Activated T-cell treated with anti-CD3 and anti-CD28 coated beads, Interleukin-2, amount 50 U/mL, for 24 hours (primary cell): Measurements from ENCODE around the gene KLHL1.
"Not testable (repeated sequence)": the region's sequence is repeated elsewhere in the genome, so short reads cannot be mapped to it uniquely, and the experiment has no call there.

Experiments
- DNase-seq: peaks from one replicate; pipeline ENCODE4 v3.0.0-alpha.2; 2020
- H3K27ac Mint-ChIP-seq: 2 replicates; pipeline ENCODE4 v1.8.0; 2020; ENCODE audit warnings: mild to moderate bottlenecking, mixed read lengths
- H3K27me3 Mint-ChIP-seq: 2 replicates; pipeline ENCODE4 v1.8.0; 2020; ENCODE audit warnings: mixed read lengths
- H3K36me3 Mint-ChIP-seq: 2 replicates; pipeline ENCODE4 v1.8.0; 2020; ENCODE audit warnings: low read depth, mixed read lengths
- H3K4me1 Mint-ChIP-seq: 2 replicates; pipeline ENCODE4 v1.8.0; 2020; ENCODE audit warnings: low read depth, mixed read lengths
- H3K4me3 Mint-ChIP-seq: 2 replicates; pipeline ENCODE4 v1.8.0; 2020; ENCODE audit warnings: mild to moderate bottlenecking, moderate library complexity, mixed read lengths
- H3K9me3 Mint-ChIP-seq: 2 replicates; pipeline ENCODE4 v1.8.0; 2020; ENCODE audit warnings: mixed read lengths

KLHL1 gene

GRCh38 chr13:70108356-70109105 lies at the start of gene KLHL1:
Gene KLHL1, minus strand, starts transcription at chr13:70108452. Its CDS starts 753 bp downstream, at chr13:70107699.
- Mint-ChIP-seq H3K36me3 (no peaks in the 10 kb centered on the region), H3K4me3 (no peak within 1 kb of the TSS), H3K27me3 (peaks cover 3% of the 10 kb centered on the region)

GRCh38 chr13:70142658-70143057 lies 34.4 kb upstream of the KLHL1 start:
- H3K9me3 Mint-ChIP-seq, H3K4me1 Mint-ChIP-seq, H3K36me3 Mint-ChIP-seq, DNase-seq, H3K27me3 Mint-ChIP-seq, H3K4me3 Mint-ChIP-seq, H3K27ac Mint-ChIP-seq: not testable (repeated sequence)

More at GRCh38 chr13:70108356-70109105, at the start of gene KLHL1:
- H3K27ac Mint-ChIP-seq = no peak within 1 kb of the TSS
- peaks cover 6% of the 10 kb centered on the region for H3K9me3 Mint-ChIP-seq
- H3K4me1 Mint-ChIP-seq = no peaks in the 10 kb centered on the region
- DNase-seq = no peak

- no peak overlapping the region for H3K4me3 Mint-ChIP-seq
- H3K4me1 Mint-ChIP-seq = no peaks in the 10 kb centered on the region
- no peaks in the 10 kb centered on the region for H3K36me3 Mint-ChIP-seq
- no peaks in the 10 kb centered on the region for H3K27me3 Mint-ChIP-seq
- DNase-seq = no peak
- H3K9me3 Mint-ChIP-seq = peaks cover 16% of the 10 kb centered on the region
- H3K27ac Mint-ChIP-seq = no peak overlapping the region
Measured at GRCh38 chr13:70128098-70128497, 19.8 kb upstream of the KLHL1 start.

GRCh38 chr13:70125693-70126092 lies 17.4 kb upstream of the KLHL1 start:
- no peak overlapping the region for H3K4me3 Mint-ChIP-seq
- no peak for DNase-seq
- no peak overlapping the region for H3K27ac Mint-ChIP-seq
- H3K36me3 Mint-ChIP-seq = no peaks in the 10 kb centered on the region
- H3K27me3 Mint-ChIP-seq = no peaks in the 10 kb centered on the region
- peaks cover 12% of the 10 kb centered on the region for H3K9me3 Mint-ChIP-seq
- H3K4me1 Mint-ChIP-seq = no peaks in the 10 kb centered on the region

GRCh38 chr13:70117338-70117905 lies 9.2 kb upstream of the KLHL1 start:
- no peak overlapping the region for H3K27ac Mint-ChIP-seq
- no peaks in the 10 kb centered on the region for H3K36me3 Mint-ChIP-seq
- H3K9me3 Mint-ChIP-seq = peaks cover 7% of the 10 kb centered on the region
- no peak overlapping the region for H3K4me3 Mint-ChIP-seq
- no peak for DNase-seq
- H3K27me3 Mint-ChIP-seq = no peaks in the 10 kb centered on the region
- no peaks in the 10 kb centered on the region for H3K4me1 Mint-ChIP-seq

GRCh38 chr13:70107498-70108281 lies 562 bp downstream of the KLHL1 start, which contains the start of gene ATXN8OS:
Gene ATXN8OS, plus strand, starts transcription at chr13:70107826.
- Mint-ChIP-seq H3K4me3 (no peak within 1 kb of the TSS), H3K27ac (no peak within 1 kb of the TSS), H3K36me3 (no peaks in the 10 kb centered on the region), H3K4me1 (no peaks in the 10 kb centered on the region), H3K27me3 (peaks cover 3% of the 10 kb centered on the region), H3K9me3 (peaks cover 10% of the 10 kb centered on the region)
- DNase-seq = no peak

- H3K27me3 Mint-ChIP-seq = peaks cover 3% of the 10 kb centered on the region
- H3K4me1 Mint-ChIP-seq = no peaks in the 10 kb centered on the region
- peaks cover 10% of the 10 kb centered on the region for H3K9me3 Mint-ChIP-seq
- H3K36me3 Mint-ChIP-seq = no peaks in the 10 kb centered on the region
- no peak for DNase-seq
- no peak overlapping the region for H3K27ac Mint-ChIP-seq
- H3K4me3 Mint-ChIP-seq = no peak overlapping the region
Measured at GRCh38 chr13:70107125-70107497, 1.1 kb downstream of the KLHL1 start.

- Mint-ChIP-seq H3K4me1 (no peaks in the 10 kb centered on the region), H3K27ac (no peak overlapping the region), H3K27me3 (peaks cover 3% of the 10 kb centered on the region), H3K36me3 (no peaks in the 10 kb centered on the region), H3K4me3 (no peak overlapping the region), H3K9me3 (peaks cover 12% of the 10 kb centered on the region)
- no peak for DNase-seq
Measured at GRCh38 chr13:70104481-70104880, 3.8 kb downstream of the KLHL1 start.

GRCh38 chr13:70098669-70099068 lies 9.6 kb downstream of the KLHL1 start:
- H3K27me3 Mint-ChIP-seq = no peaks in the 10 kb centered on the region
- H3K4me1 Mint-ChIP-seq = no peaks in the 10 kb centered on the region

GRCh38 chr13:70090036-70090723 lies 18.1 kb downstream of the KLHL1 start:
- H3K27me3 Mint-ChIP-seq = no peaks in the 10 kb centered on the region
- H3K4me3 Mint-ChIP-seq = no peak overlapping the region
- no peaks in the 10 kb centered on the region for H3K36me3 Mint-ChIP-seq
- no peak overlapping the region for H3K27ac Mint-ChIP-seq
- peaks cover 18% of the 10 kb centered on the region for H3K9me3 Mint-ChIP-seq
- no peak for DNase-seq
- H3K4me1 Mint-ChIP-seq = no peaks in the 10 kb centered on the region

More at GRCh38 chr13:70098669-70099068, 9.6 kb downstream of the KLHL1 start:
- no peak for DNase-seq
- H3K27ac Mint-ChIP-seq = no peak overlapping the region
- no peak overlapping the region for H3K4me3 Mint-ChIP-seq
- H3K9me3 Mint-ChIP-seq = peaks cover 17% of the 10 kb centered on the region
- H3K36me3 Mint-ChIP-seq = no peaks in the 10 kb centered on the region

- no peak for DNase-seq
- Mint-ChIP-seq H3K9me3 (peaks cover 16% of the 10 kb centered on the region), H3K4me1 (no peaks in the 10 kb centered on the region), H3K4me3 (no peak overlapping the region), H3K27me3 (no peaks in the 10 kb centered on the region), H3K36me3 (no peaks in the 10 kb centered on the region), H3K27ac (no peak overlapping the region)
Measured at GRCh38 chr13:70088926-70089325, 19.3 kb downstream of the KLHL1 start.

- no peaks in the 10 kb centered on the region for H3K27me3 Mint-ChIP-seq
- no peak overlapping the region for H3K27ac Mint-ChIP-seq
- H3K4me1 Mint-ChIP-seq = no peaks in the 10 kb centered on the region
- H3K4me3 Mint-ChIP-seq = no peak overlapping the region
- no peak for DNase-seq
- H3K9me3 Mint-ChIP-seq = peaks cover 16% of the 10 kb centered on the region
- no peaks in the 10 kb centered on the region for H3K36me3 Mint-ChIP-seq
Measured at GRCh38 chr13:70087247-70087646, 21.0 kb downstream of the KLHL1 start.

- peaks cover 15% of the 10 kb centered on the region for H3K9me3 Mint-ChIP-seq
- no peak overlapping the region for H3K4me3 Mint-ChIP-seq
- DNase-seq = no peak
- H3K4me1 Mint-ChIP-seq = no peaks in the 10 kb centered on the region
- H3K27ac Mint-ChIP-seq = no peak overlapping the region
- H3K27me3 Mint-ChIP-seq = no peaks in the 10 kb centered on the region
- H3K36me3 Mint-ChIP-seq = no peaks in the 10 kb centered on the region
Measured at GRCh38 chr13:70080012-70080411, 28.2 kb downstream of the KLHL1 start.

GRCh38 chr13:70054572-70054971 lies 53.7 kb downstream of the KLHL1 start:
- no peak for DNase-seq
- H3K36me3 Mint-ChIP-seq = no peaks in the 10 kb centered on the region
- H3K9me3 Mint-ChIP-seq = peaks cover 31% of the 10 kb centered on the region
- H3K4me3 Mint-ChIP-seq = no peak overlapping the region
- no peak overlapping the region for H3K27ac Mint-ChIP-seq
- no peaks in the 10 kb centered on the region for H3K4me1 Mint-ChIP-seq
- no peaks in the 10 kb centered on the region for H3K27me3 Mint-ChIP-seq
